Panc1 (cell line): Measurements from ENCODE around the gene NDC1.

ENCODE experiments used
- POLR2AphosphoS5 ChIP-seq: IDR thresholded peaks from 2 replicates; pipeline ENCODE4 v1.6.1; 2012; ENCODE audit warnings: mild to moderate bottlenecking, low read depth, low read length, moderate library complexity
- SIN3A ChIP-seq: IDR thresholded peaks from 2 replicates; pipeline ENCODE4 v1.6.1; 2012; ENCODE audit warnings: low read depth, mild to moderate bottlenecking, low read length, moderate library complexity, borderline replicate concordance; ENCODE audit not compliant: insufficient read depth
- TF ChIP-seq, protein P1 (sequence below): fragments of 450-650 bp; IDR thresholded peaks from 2 replicates; pipeline ENCODE4 v1.5.1; 2017; ENCODE audit warnings: mild to moderate bottlenecking
- TF ChIP-seq, protein P2 (sequence below), 2 experiments: IDR thresholded peaks; 2 replicates each; pipeline ENCODE4 v1.6.1; 2011 to 2012; ENCODE audit warnings: low read depth in 2 of 2, control low read depth in 1 of 2, low read length in 1 of 2, mild to moderate bottlenecking in 1 of 2, moderate library complexity in 1 of 2; ENCODE audit not compliant: insufficient read depth in 1 of 2

DNA sequence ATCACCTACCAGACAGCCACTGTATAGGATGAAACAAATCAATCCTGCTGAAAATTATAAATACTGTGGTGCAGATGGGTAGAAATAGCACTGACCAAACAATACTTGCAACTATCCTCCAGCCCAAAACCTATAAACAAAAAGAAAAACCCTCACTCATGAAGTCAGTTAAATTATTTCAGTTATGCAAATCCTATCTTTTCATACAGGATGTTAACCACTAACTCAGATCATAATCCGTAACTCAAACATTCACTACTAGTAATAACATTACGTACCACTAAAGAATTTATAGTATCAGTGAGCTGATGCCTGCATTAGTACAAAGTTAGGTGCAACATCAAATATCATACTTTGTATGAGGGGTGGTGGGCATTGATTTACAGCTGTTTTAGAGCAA, 2.6 kb downstream of the NDC1 start:
- TF ChIP-seq, protein P1, sequence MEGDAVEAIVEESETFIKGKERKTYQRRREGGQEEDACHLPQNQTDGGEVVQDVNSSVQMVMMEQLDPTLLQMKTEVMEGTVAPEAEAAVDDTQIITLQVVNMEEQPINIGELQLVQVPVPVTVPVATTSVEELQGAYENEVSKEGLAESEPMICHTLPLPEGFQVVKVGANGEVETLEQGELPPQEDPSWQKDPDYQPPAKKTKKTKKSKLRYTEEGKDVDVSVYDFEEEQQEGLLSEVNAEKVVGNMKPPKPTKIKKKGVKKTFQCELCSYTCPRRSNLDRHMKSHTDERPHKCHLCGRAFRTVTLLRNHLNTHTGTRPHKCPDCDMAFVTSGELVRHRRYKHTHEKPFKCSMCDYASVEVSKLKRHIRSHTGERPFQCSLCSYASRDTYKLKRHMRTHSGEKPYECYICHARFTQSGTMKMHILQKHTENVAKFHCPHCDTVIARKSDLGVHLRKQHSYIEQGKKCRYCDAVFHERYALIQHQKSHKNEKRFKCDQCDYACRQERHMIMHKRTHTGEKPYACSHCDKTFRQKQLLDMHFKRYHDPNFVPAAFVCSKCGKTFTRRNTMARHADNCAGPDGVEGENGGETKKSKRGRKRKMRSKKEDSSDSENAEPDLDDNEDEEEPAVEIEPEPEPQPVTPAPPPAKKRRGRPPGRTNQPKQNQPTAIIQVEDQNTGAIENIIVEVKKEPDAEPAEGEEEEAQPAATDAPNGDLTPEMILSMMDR: no peak
- TF ChIP-seq POLR2AphosphoS5 (no peak), SIN3A (no peak)
- TF ChIP-seq, protein P2, sequence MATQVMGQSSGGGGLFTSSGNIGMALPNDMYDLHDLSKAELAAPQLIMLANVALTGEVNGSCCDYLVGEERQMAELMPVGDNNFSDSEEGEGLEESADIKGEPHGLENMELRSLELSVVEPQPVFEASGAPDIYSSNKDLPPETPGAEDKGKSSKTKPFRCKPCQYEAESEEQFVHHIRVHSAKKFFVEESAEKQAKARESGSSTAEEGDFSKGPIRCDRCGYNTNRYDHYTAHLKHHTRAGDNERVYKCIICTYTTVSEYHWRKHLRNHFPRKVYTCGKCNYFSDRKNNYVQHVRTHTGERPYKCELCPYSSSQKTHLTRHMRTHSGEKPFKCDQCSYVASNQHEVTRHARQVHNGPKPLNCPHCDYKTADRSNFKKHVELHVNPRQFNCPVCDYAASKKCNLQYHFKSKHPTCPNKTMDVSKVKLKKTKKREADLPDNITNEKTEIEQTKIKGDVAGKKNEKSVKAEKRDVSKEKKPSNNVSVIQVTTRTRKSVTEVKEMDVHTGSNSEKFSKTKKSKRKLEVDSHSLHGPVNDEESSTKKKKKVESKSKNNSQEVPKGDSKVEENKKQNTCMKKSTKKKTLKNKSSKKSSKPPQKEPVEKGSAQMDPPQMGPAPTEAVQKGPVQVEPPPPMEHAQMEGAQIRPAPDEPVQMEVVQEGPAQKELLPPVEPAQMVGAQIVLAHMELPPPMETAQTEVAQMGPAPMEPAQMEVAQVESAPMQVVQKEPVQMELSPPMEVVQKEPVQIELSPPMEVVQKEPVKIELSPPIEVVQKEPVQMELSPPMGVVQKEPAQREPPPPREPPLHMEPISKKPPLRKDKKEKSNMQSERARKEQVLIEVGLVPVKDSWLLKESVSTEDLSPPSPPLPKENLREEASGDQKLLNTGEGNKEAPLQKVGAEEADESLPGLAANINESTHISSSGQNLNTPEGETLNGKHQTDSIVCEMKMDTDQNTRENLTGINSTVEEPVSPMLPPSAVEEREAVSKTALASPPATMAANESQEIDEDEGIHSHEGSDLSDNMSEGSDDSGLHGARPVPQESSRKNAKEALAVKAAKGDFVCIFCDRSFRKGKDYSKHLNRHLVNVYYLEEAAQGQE (IDR thresholded peaks at IDR 0.05; ENCODE audit: insufficient read depth in 1 of 2, low read depth in 2 of 2, low read length in 1 of 2): no peak
